Measurements from ENCODE around the gene PMS2. TPM values are rescaled to one million over a fixed set of nuclear protein-coding genes. Genes with fewer than 3 reads are reported as not detected.

Gene PMS2
- total RNA-seq, 4 donors from 2014 or later: 11.5 to 22.7 (median 12.8) TPM

DNA sequence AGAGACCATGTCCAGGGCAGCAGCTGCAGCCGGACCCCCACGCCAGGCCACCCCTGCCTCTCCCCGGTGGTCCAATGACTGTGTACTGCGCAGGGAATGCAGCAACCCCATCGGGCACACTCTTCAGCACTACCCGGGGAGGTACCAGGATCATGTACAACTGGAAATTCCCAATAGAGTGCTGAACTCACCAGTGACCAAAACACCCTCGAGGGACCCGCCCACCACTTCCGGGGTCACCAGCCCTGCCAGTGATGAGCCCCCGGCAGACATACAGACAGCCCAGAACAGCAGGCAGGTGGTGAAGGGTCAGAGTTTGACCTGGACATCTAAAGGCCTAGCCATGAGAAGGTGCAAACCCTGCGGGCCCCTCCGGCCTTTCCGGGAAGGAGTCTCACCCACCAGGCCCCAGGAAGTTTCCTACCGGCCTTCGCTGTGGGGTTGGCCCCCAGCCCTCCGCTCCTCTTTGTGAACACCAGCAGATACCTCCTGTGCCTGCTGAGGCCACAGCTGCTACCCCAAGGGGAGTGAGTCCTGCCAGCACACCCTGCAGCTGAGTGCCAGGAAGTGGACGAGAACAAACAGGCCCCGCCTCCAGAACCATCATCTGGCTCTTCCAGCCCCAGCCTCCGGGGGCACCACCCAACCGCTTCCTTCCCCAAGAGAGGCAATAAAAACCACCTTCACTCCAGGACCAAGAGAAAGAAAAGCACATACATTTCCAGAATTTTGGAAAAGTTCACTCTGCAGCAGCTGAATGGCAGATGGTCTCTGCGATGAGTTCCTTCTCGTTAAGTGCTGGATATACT, 17.4 kb upstream of the PMS2 start:
- 75 to 79% methylated on average over 13 to 19 of the region's 22 CpGs for WGBS, 2 donors
- peak overlapping the region in 1 of 4 donors; percentile 34 for H3K4me3 ChIP-seq
- H3K4me1 ChIP-seq: peaks cover 0 to 12% (median 0%) of the 10 kb centered on the region in 4 donors
- H3K27ac ChIP-seq: peak overlapping the region in 3 of 4 donors; percentile 42 to 74 (median 71)
- peak in 1 of 2 donors; percentile 36 for DNase-seq (ENCODE audit: low spot score in 2 of 2)
- TF ChIP-seq POLR2A (IDR thresholded peaks at IDR 0.05): no peak
- TF ChIP-seq, protein P1, sequence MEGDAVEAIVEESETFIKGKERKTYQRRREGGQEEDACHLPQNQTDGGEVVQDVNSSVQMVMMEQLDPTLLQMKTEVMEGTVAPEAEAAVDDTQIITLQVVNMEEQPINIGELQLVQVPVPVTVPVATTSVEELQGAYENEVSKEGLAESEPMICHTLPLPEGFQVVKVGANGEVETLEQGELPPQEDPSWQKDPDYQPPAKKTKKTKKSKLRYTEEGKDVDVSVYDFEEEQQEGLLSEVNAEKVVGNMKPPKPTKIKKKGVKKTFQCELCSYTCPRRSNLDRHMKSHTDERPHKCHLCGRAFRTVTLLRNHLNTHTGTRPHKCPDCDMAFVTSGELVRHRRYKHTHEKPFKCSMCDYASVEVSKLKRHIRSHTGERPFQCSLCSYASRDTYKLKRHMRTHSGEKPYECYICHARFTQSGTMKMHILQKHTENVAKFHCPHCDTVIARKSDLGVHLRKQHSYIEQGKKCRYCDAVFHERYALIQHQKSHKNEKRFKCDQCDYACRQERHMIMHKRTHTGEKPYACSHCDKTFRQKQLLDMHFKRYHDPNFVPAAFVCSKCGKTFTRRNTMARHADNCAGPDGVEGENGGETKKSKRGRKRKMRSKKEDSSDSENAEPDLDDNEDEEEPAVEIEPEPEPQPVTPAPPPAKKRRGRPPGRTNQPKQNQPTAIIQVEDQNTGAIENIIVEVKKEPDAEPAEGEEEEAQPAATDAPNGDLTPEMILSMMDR (IDR thresholded peaks at IDR 0.05): peak in 1 of 5 experiments; percentile 9
- no peaks in the 10 kb centered on the region for H3K9me3 ChIP-seq
- H3K36me3 ChIP-seq: peaks cover 0 to 97% (median 31%) of the 10 kb centered on the region in 3 donors
- no peaks in the 10 kb centered on the region for H3K27me3 ChIP-seq

DNA sequence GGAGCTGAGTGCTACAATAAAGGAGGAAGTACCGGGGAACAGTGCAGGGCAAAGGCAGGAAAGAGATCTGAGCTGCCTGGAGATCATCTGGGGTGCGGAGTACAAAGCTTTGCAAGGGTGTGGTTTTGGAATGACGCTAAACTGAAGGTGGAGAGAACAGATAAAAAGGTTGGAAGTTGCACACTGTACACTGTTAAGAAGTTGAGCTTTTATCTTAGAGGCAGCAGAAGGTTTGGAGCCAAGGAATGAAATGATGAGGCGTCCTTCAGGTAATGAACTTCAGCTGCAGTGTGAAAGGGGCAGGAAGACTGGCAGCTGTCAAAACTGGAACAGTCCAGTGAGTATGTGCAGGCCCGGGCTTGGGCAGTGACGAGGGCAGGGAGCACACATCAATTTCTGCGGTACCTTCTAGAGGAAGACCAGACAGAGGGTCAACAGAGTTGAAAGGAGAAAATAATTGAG, 15.2 kb upstream of the PMS2 start:
- DNase-seq (ENCODE audit: low spot score in 2 of 2): no peak
- H3K4me3 ChIP-seq: no peak overlapping the region
- WGBS, 2 donors: 86 to 94% methylated on average over 7 of the region's 7 CpGs
- H3K27ac ChIP-seq: no peak overlapping the region
- H3K27me3 ChIP-seq: no peaks in the 10 kb centered on the region
- no peak for TF ChIP-seq EP300 (IDR thresholded peaks at IDR 0.05)
- TF ChIP-seq, protein P1 (IDR thresholded peaks at IDR 0.05): no peak
- no peak for TF ChIP-seq POLR2A (IDR thresholded peaks at IDR 0.05)
- H3K36me3 ChIP-seq: peaks cover 0 to 100% (median 35%) of the 10 kb centered on the region in 3 donors
- H3K4me1 ChIP-seq: peaks cover 0 to 12% (median 0%) of the 10 kb centered on the region in 4 donors
- no peaks in the 10 kb centered on the region for H3K9me3 ChIP-seq

DNA sequence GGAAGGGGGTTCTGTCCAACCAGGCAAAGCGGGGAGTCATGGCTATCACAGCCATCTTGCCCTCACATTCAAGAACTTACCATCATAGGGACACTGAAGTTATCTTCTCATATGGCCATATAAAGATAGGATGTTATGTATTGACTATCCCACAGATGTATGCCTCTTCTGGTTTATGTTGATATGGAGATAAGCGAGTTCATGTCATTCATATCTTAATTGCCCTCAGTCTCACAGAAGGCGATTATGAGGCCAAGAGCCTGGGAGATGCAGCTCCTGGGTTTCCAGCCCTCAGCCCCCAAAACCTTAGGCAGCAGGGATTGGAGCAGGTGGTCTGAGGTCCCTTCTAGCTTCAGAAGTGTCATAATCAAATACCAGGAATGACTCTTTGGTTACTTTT, 13.9 kb upstream of the PMS2 start:
- Histone ChIP-seq H3K27me3 (no peaks in the 10 kb centered on the region), H3K36me3 (peaks cover 0 to 100% (median 41%) of the 10 kb centered on the region in 3 donors), H3K9me3 (no peaks in the 10 kb centered on the region), H3K4me1 (peaks cover 0 to 12% (median 0%) of the 10 kb centered on the region in 4 donors), H3K4me3 (no peak overlapping the region), H3K27ac (no peak overlapping the region)
- 91 to 93% methylated on average over 3 of the region's 3 CpGs for WGBS, 2 donors
- no peak for DNase-seq (ENCODE audit: low spot score in 2 of 2)
- TF ChIP-seq EP300 (IDR thresholded peaks at IDR 0.05): no peak
- TF ChIP-seq, protein P1 (IDR thresholded peaks at IDR 0.05): no peak
- TF ChIP-seq POLR2A (IDR thresholded peaks at IDR 0.05): no peak

DNA sequence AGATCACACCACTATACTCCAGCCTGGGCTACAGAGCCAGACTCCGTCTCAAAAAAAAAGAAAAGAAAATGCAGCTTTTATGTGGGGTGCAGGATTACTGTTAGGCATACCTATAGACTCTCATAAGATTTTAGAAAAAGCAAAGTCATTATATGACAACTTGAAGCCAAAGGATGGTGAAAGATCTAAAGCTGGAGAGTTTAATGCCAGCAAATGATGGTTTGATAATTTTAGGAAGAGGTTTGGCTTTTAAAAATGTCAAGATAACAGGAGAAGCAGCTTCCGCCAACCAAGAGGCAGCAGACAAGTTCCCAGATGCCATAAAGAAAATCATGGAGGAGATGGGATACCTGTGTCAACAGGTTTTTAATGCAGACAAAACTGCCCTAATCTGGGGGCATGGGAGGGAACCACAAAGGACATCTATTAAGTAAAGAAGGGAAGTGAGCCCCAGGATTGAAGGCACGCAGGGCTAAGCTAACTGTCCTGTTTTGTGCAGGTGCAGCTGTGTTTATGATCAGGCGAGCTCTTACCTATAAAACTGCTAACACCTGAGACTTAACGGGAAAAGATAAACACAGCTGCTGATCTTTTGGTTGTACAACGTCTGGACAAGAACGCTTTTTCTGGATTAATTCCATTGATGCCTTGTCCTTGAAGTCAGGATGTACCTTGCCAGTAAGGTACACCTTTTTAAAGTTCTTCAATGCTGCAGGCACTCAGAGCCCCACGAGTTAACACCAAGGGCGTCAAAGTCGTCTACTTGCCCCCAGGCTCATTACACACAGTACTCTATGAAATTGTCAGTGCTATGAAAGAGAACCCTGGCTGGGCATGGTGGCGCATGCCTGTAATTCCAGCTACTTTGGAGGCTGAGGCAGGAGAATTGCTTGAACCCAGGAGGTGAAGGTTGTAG, 11.8 kb upstream of the PMS2 start:
- H3K27ac ChIP-seq: no peak overlapping the region
- no peaks in the 10 kb centered on the region for H3K9me3 ChIP-seq
- 87 to 89% methylated on average over 11 of the region's 11 CpGs for WGBS, 2 donors
- H3K36me3 ChIP-seq: peaks cover 0 to 100% (median 42%) of the 10 kb centered on the region in 3 donors
- no peaks in the 10 kb centered on the region for H3K27me3 ChIP-seq
- no peak for DNase-seq (ENCODE audit: low spot score in 2 of 2)
- peaks cover 0 to 12% (median 0%) of the 10 kb centered on the region in 4 donors for H3K4me1 ChIP-seq
- H3K4me3 ChIP-seq: no peak overlapping the region
- TF ChIP-seq, protein P1 (IDR thresholded peaks at IDR 0.05): no peak
- TF ChIP-seq POLR2A (IDR thresholded peaks at IDR 0.05) (no peak), EP300 (IDR thresholded peaks at IDR 0.05) (no peak)

All from tibial nerve (tissue), 4 donors.